Neural cell (in vitro differentiated cells): Measurements from ENCODE around the gene CAPN5.

Experiments
- CTCF ChIP-seq: fragments of 450-650 bp; IDR thresholded peaks from 2 replicates; pipeline ENCODE4 v1.5.1; 2014; ENCODE audit warnings: antibody characterized with exemption, mild to moderate bottlenecking, moderate library complexity; ENCODE audit not compliant: poor library complexity, severe bottlenecking
- EP300 ChIP-seq: fragments of 450-650 bp; conservative IDR thresholded peaks from 2 replicates; pipeline ENCODE4 v1.6.1; 2014; ENCODE audit warnings: antibody characterized with exemption, mild to moderate bottlenecking, moderate library complexity; ENCODE audit not compliant: poor library complexity, severe bottlenecking
- REST ChIP-seq: IDR thresholded peaks from 2 replicates; pipeline ENCODE4 v1.6.1; 2012; ENCODE audit warnings: borderline replicate concordance

- TF ChIP-seq EP300 (no peak), CTCF (no peak), REST (no peak)
Observed at GRCh38 chr11:77071671-77072605, 5.2 kb downstream of the CAPN5 start.
